Endothelial cell of umbilical vein (primary cell): ENCODE results near the gene ZFAND6. TPM values are rescaled to one million over a fixed set of nuclear protein-coding genes. Genes with fewer than 3 reads are reported as not detected.

Experiments used
- BruUV-seq: library from RNA; stranded (reverse); fragments of 400-500 nt; replicated peaks from 2 replicates; lab custom pipeline; 2021; lab: Mats Ljungman, UMichigan
- CTCF ChIA-PET: fragments of 300-600, 350-600 bp; sonication (Branson Sonifier 250); formaldehyde crosslinking; loops from one replicate; lab custom pipeline; 2021; ENCODE audit warnings: antibody characterized with exemption, inconsistent platforms; lab: Charles Lee
- POLR2A ChIA-PET: fragments of 300-600, 350-600 bp; sonication (Branson Sonifier 250); formaldehyde crosslinking; loops from one replicate; lab custom pipeline; 2021; ENCODE audit warnings: antibody characterized with exemption, inconsistent platforms; lab: Charles Lee
- DNase-seq: peaks from one replicate; pipeline ENCODE4 v3.0.0-alpha.2; 2011; ENCODE audit warnings: low read depth, low spot score
- FAIRE-seq: peaks from 2 replicates; lab custom pipeline; 2011; peaks lifted over from hg19 to GRCh38; lab: Jason Lieb, UNC
- H2AFZ ChIP-seq: 2 replicates; pipeline ENCODE4 v1.6.0; 2012; ENCODE audit warnings: low read depth, low read length, control low read depth, inconsistent platforms
- H3K27ac ChIP-seq: 2 replicates; pipeline ENCODE4 v1.5.1; 2011; ENCODE audit warnings: low read depth, mild to moderate bottlenecking, control low read depth, low read length, moderate library complexity; ENCODE audit not compliant: insufficient read depth
- H3K27me3 ChIP-seq, 2 experiments: 2 replicates each; pipeline versions ENCODE4 v1.6.0 to v1.6.1; 2011; ENCODE audit warnings: low read length in 2 of 2, mixed read lengths in 1 of 2; ENCODE audit not compliant: control insufficient read depth in 2 of 2, insufficient read depth in 2 of 2
- H3K36me3 ChIP-seq, 2 experiments: 2 replicates in 1 of 2; 3 replicates in 1 of 2; pipeline ENCODE4 v1.5.1; 2011; ENCODE audit warnings: low read length in 2 of 2, mild to moderate bottlenecking in 1 of 2, moderate library complexity in 1 of 2; ENCODE audit not compliant: control insufficient read depth in 2 of 2, insufficient read depth in 2 of 2; ENCODE audit errors: extremely low read depth in 1 of 2
- H3K4me1 ChIP-seq: 3 replicates; pipeline ENCODE4 v1.5.1; 2011; ENCODE audit warnings: mild to moderate bottlenecking, low read length; ENCODE audit not compliant: control insufficient read depth, insufficient read depth; ENCODE audit errors: extremely low read depth
- H3K4me2 ChIP-seq: 2 replicates; pipeline ENCODE4 v1.6.1; 2011; ENCODE audit warnings: low read length, control low read depth, mixed read lengths; ENCODE audit not compliant: insufficient read depth
- H3K4me3 ChIP-seq, 3 experiments: fragments of 200-600 bp in 1 of 3; sonication (generic), shearing (Covaris generic) in 1 of 3; replicated peaks in 1 of 3; 2 replicates each; pipeline ENCODE4 v1.5.1; 2011 to 2016; ENCODE audit warnings: control low read depth in 3 of 3, low read length in 3 of 3, mild to moderate bottlenecking in 2 of 3, inconsistent platforms in 1 of 3, low read depth in 1 of 3, moderate library complexity in 1 of 3; ENCODE audit not compliant: insufficient read depth in 1 of 3
- H3K79me2 ChIP-seq: 2 replicates; pipeline ENCODE4 v1.6.0; 2012; ENCODE audit warnings: low read length, inconsistent platforms; ENCODE audit not compliant: control insufficient read depth, insufficient read depth
- H3K9ac ChIP-seq: replicated peaks from 2 replicates; pipeline ENCODE3; 2011; ENCODE audit warnings: low read length, control low read depth; ENCODE audit not compliant: insufficient read depth; ENCODE audit errors: extremely low read depth
- H3K9me1 ChIP-seq: replicated peaks from 3 replicates; pipeline ENCODE4 v1.6.0; 2011; ENCODE audit warnings: mild to moderate bottlenecking, low read length; ENCODE audit not compliant: control insufficient read depth, insufficient read depth; ENCODE audit errors: extremely low read depth
- H3K9me3 ChIP-seq: replicated peaks from 2 replicates; pipeline ENCODE4 v1.5.1; 2012; ENCODE audit warnings: low read length, inconsistent platforms; ENCODE audit not compliant: control insufficient read depth, insufficient read depth
- H4K20me1 ChIP-seq: replicated peaks from 2 replicates; pipeline ENCODE3; 2011; ENCODE audit warnings: mild to moderate bottlenecking, low read length; ENCODE audit not compliant: control insufficient read depth, insufficient read depth; ENCODE audit errors: extremely low read depth
- EZH2 ChIP-seq: IDR thresholded peaks from 2 replicates; pipeline ENCODE4 v1.6.1; 2012; ENCODE audit warnings: borderline replicate concordance, low read depth, mild to moderate bottlenecking, moderate library complexity, low read length, inconsistent platforms; ENCODE audit not compliant: severe bottlenecking
- FOS ChIP-seq: IDR thresholded peaks from 2 replicates; pipeline ENCODE4 v1.6.1; 2011; ENCODE audit warnings: mild to moderate bottlenecking, low read length, moderate library complexity, borderline replicate concordance; ENCODE audit not compliant: insufficient read depth
- GATA2 ChIP-seq: IDR thresholded peaks from 2 replicates; pipeline ENCODE4 v1.7.0; 2011; ENCODE audit warnings: low read depth, mild to moderate bottlenecking, moderate library complexity, mixed read lengths, low read length; ENCODE audit not compliant: insufficient read length, insufficient read depth
- JUN ChIP-seq: IDR thresholded peaks from 2 replicates; pipeline ENCODE4 v1.6.1; 2011; ENCODE audit warnings: borderline replicate concordance, low read depth; ENCODE audit not compliant: insufficient read length, insufficient read depth
- MYC ChIP-seq: IDR thresholded peaks from one replicate; pipeline ENCODE4 v1.6.1; 2011; ENCODE audit warnings: mild to moderate bottlenecking, low read depth, low read length
- POLR2A ChIP-seq: IDR thresholded peaks from 2 replicates; pipeline ENCODE4 v1.6.1; 2012; ENCODE audit warnings: low read depth, mild to moderate bottlenecking, control low read depth, low read length
- POLR2AphosphoS5 ChIP-seq: IDR thresholded peaks from 2 replicates; pipeline ENCODE4 v1.6.1; 2012; ENCODE audit warnings: low read depth, mild to moderate bottlenecking, control low read depth, low read length, moderate library complexity; ENCODE audit not compliant: insufficient read depth
- dilution Hi-C: fragments of 300-500 bp; cut with MboI; formaldehyde crosslinking; loops from one replicate; pipeline ENCODE4 v1.15.0; 2019; ENCODE audit warnings: low sequenced_read_pairs; ENCODE audit not compliant: extremely low pct_ligation_motif_present
- intact Hi-C: fragments of 100-400 bp; cut with micrococcal nuclease; formaldehyde crosslinking; loops from one replicate; pipeline ENCODE4 v1.10.0; 2022
- polyA plus RNA-seq, 4 experiments: library from polyadenylated mRNA; depleted of rRNA in 3 of 4; stranded (reverse) in 3 of 4; unstranded in 1 of 4; fragments of >200 nt; gene quantifications; 2 replicates each; pipeline versions ENCODE4 v1.2.1 to v1.2.3, GENCODE V29; 2011 to 2012; ENCODE audit warnings: missing spikeins in 1 of 4
- total RNA-seq: library from RNA; stranded (reverse); gene quantifications from 2 replicates; pipeline ENCODE4 v1.2.3, GENCODE V29; 2021
- TF ChIP-seq, protein P1 (sequence below), 2 donors: IDR thresholded peaks; 1 replicate in 1 of 2; 2 replicates in 1 of 2; pipeline ENCODE4 v1.5.1; 2011; ENCODE audit warnings: low read length in 2 of 2, mild to moderate bottlenecking in 2 of 2, moderate library complexity in 2 of 2, control low read depth in 1 of 2, inconsistent platforms in 1 of 2, low read depth in 1 of 2; ENCODE audit not compliant: insufficient read depth in 1 of 2; ENCODE audit errors: extremely low read depth in 1 of 2
- TF ChIP-seq, protein P2 (sequence below): IDR thresholded peaks from 2 replicates; pipeline ENCODE4 v1.6.1; 2011; ENCODE audit not compliant: insufficient read depth, insufficient read length

The ZFAND6 gene
- total and polyA plus RNA-seq, 2 donors (not counting 3 experiments of a cell fraction or from before 2014, with no cell fraction given): 50.3 to 97.9 TPM

DNA sequence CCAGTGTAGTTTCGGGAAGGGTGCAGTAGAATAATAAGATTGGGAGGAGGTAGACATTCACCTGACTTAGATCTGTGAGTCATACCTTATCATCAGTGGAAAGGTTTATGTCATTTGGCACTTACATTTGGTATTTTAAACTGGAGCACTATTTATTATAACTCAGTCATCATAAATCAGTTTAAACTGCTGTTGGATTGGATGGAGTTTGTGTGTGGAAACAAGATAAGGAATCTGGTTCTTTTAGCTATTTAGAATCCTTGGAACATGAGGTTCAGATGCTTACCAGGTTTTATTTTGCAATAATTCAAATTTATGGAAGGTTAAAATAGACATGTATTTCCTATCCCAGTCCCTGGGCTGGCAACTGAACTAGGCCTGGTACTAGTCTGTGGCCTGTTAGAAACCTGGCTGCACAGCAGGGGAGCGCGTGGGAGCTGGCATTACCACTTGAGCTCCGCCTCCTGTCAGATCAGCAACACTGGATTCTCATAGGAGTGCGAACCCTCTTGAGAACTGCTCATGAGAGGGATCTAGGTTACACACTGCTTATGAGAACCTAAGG, 34.5 kb downstream of the ZFAND6 start:
- no peaks in the 10 kb centered on the region for H3K27me3 ChIP-seq
- intact Hi-C loops: loop anchor here (5.0 kb wide), 1 partner anchor 78 kb away; no protein-coding TSS in a partner anchor
- no peak overlapping the region for H3K9ac ChIP-seq
- no TSS peak for BruUV-seq
- no peaks in the 10 kb centered on the region for H3K4me1 ChIP-seq
- H3K9me1 ChIP-seq: no peaks in the 10 kb centered on the region
- FAIRE-seq (no peak), DNase-seq (peak; percentile 75)
- no peak overlapping the region for H3K4me3 ChIP-seq
- CTCF ChIA-PET: interaction anchor here (0.6 to 1.0 kb wide), 2 partner anchors 27 to 79 kb away, joined by 3 read pairs; no protein-coding TSS in a partner anchor
- peaks cover 58% of the 10 kb centered on the region for H3K79me2 ChIP-seq
- no peaks in the 10 kb centered on the region for H3K9me3 ChIP-seq
- dilution Hi-C loops: no loop called here
- TF ChIP-seq JUN (peak; percentile 36), EZH2 (no peak), POLR2AphosphoS5 (no peak)
- TF ChIP-seq, protein P1, sequence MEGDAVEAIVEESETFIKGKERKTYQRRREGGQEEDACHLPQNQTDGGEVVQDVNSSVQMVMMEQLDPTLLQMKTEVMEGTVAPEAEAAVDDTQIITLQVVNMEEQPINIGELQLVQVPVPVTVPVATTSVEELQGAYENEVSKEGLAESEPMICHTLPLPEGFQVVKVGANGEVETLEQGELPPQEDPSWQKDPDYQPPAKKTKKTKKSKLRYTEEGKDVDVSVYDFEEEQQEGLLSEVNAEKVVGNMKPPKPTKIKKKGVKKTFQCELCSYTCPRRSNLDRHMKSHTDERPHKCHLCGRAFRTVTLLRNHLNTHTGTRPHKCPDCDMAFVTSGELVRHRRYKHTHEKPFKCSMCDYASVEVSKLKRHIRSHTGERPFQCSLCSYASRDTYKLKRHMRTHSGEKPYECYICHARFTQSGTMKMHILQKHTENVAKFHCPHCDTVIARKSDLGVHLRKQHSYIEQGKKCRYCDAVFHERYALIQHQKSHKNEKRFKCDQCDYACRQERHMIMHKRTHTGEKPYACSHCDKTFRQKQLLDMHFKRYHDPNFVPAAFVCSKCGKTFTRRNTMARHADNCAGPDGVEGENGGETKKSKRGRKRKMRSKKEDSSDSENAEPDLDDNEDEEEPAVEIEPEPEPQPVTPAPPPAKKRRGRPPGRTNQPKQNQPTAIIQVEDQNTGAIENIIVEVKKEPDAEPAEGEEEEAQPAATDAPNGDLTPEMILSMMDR (IDR thresholded peaks at IDR 0.05; ENCODE audit: extremely low read depth in 1 of 2, insufficient read depth in 1 of 2, low read depth in 1 of 2, low read length in 2 of 2): no peak
- POLR2A ChIA-PET: no interaction called here
- H3K27ac ChIP-seq: no peak overlapping the region
- H3K36me3 ChIP-seq: no peaks in the 10 kb centered on the region
- no peak overlapping the region for H2AFZ ChIP-seq
- H3K4me2 ChIP-seq: no peak overlapping the region
- peaks cover 10% of the 10 kb centered on the region for H4K20me1 ChIP-seq

DNA sequence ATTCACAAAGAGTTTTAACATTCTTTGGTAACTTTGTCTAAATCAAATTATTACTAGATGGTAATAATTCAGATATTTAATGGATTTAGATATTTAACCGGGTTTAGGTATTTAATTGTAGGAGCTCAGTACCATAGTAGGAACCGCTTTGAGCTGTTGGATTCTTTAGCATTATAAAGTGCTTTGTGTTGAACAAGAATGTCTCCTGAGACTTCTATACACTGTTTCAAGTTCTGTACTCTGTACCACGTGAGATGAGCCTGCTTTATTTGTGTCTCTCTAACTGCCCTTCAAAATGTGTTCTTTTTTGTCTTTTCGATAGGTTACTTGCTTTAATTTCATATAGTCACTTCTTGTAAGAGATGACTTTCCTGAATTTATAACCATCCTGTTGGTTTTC, 36.0 kb downstream of the ZFAND6 start:
- no peak overlapping the region for H3K27ac ChIP-seq
- no peaks in the 10 kb centered on the region for H3K4me1 ChIP-seq
- H4K20me1 ChIP-seq: peaks cover 6% of the 10 kb centered on the region
- no peaks in the 10 kb centered on the region for H3K27me3 ChIP-seq
- BruUV-seq: no TSS peak
- dilution Hi-C loops: no loop called here
- H3K4me3 ChIP-seq: no peak overlapping the region
- no peaks in the 10 kb centered on the region for H3K9me3 ChIP-seq
- H3K4me2 ChIP-seq: no peak overlapping the region
- H3K36me3 ChIP-seq: no peaks in the 10 kb centered on the region
- intact Hi-C loops: no loop called here
- no peak for FAIRE-seq
- POLR2A ChIA-PET: no interaction called here
- H2AFZ ChIP-seq: no peak overlapping the region
- peaks cover 43% of the 10 kb centered on the region for H3K79me2 ChIP-seq
- TF ChIP-seq POLR2AphosphoS5: no peak
- TF ChIP-seq GATA2: no peak
- TF ChIP-seq MYC: no peak
- TF ChIP-seq, protein P1 (IDR thresholded peaks at IDR 0.05; ENCODE audit: extremely low read depth in 1 of 2, insufficient read depth in 1 of 2, low read depth in 1 of 2, low read length in 2 of 2): no peak
- TF ChIP-seq POLR2A: no peak
- TF ChIP-seq FOS: no peak
- TF ChIP-seq EZH2: no peak
- TF ChIP-seq JUN: no peak
- TF ChIP-seq, protein P2, sequence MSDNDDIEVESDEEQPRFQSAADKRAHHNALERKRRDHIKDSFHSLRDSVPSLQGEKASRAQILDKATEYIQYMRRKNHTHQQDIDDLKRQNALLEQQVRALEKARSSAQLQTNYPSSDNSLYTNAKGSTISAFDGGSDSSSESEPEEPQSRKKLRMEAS: no peak
- no peak overlapping the region for H3K9ac ChIP-seq
- DNase-seq: no peak
- no peaks in the 10 kb centered on the region for H3K9me1 ChIP-seq
- CTCF ChIA-PET: no interaction called here
